IPS-18a (cell line): ENCODE data around the gene PLA2R1.

Experiments
- H3K27ac ChIP-seq: one replicate; pipeline ENCODE4 v1.5.1; 2013; ENCODE audit warnings: low read length
- H3K27me3 ChIP-seq: one replicate; pipeline ENCODE4 v1.6.1; 2013; ENCODE audit warnings: mild to moderate bottlenecking, low read length; ENCODE audit not compliant: control insufficient read depth, insufficient read depth
- H3K36me3 ChIP-seq: one replicate; pipeline ENCODE4 v1.6.1; 2013; ENCODE audit warnings: low read depth, low read length; ENCODE audit not compliant: control insufficient read depth
- H3K4me1 ChIP-seq: one replicate; pipeline ENCODE4 v1.6.1; 2013; ENCODE audit warnings: low read depth, low read length; ENCODE audit not compliant: control insufficient read depth
- H3K4me3 ChIP-seq: one replicate; pipeline ENCODE4 v1.5.1; 2013; ENCODE audit warnings: low read length
- H3K9ac ChIP-seq: one replicate; pipeline ENCODE4 v1.6.1; 2013; ENCODE audit warnings: mild to moderate bottlenecking, low read length, moderate library complexity
- H3K9me3 ChIP-seq: one replicate; pipeline ENCODE4 v1.6.1; 2013; ENCODE audit warnings: low read depth, low read length; ENCODE audit not compliant: control insufficient read depth

PLA2R1 gene

GRCh38 chr2:160062292-160063005 is at the start of gene PLA2R1:
PLA2R1 (minus strand) TSS chr2:160062615; CDS start chr2:160062403, 212 bp downstream.
- Histone ChIP-seq H3K4me1 (peaks cover 8% of the 10 kb centered on the region), H3K27me3 (peaks cover 37% of the 10 kb centered on the region), H3K36me3 (no peaks in the 10 kb centered on the region), H3K9ac (peak within 1 kb of the TSS; percentile 23), H3K9me3 (peaks cover 3% of the 10 kb centered on the region), H3K27ac (no peak within 1 kb of the TSS), H3K4me3 (peak within 1 kb of the TSS; percentile 77)

GRCh38 chr2:160110674-160111239 is 48.3 kb upstream of the PLA2R1 start:
- H3K36me3 ChIP-seq = no peaks in the 10 kb centered on the region
- no peaks in the 10 kb centered on the region for H3K4me1 ChIP-seq
- H3K4me3 ChIP-seq = no peak overlapping the region
- no peak overlapping the region for H3K9ac ChIP-seq
- H3K27ac ChIP-seq = no peak overlapping the region
- no peaks in the 10 kb centered on the region for H3K9me3 ChIP-seq
- no peaks in the 10 kb centered on the region for H3K27me3 ChIP-seq

GRCh38 chr2:160109939-160110673 is 47.7 kb upstream of the PLA2R1 start:
- no peaks in the 10 kb centered on the region for H3K27me3 ChIP-seq
- no peak overlapping the region for H3K4me3 ChIP-seq
- no peak overlapping the region for H3K27ac ChIP-seq
- no peak overlapping the region for H3K9ac ChIP-seq
- no peaks in the 10 kb centered on the region for H3K36me3 ChIP-seq
- H3K9me3 ChIP-seq = no peaks in the 10 kb centered on the region
- no peaks in the 10 kb centered on the region for H3K4me1 ChIP-seq

- H3K27ac ChIP-seq = no peak overlapping the region
Measured at GRCh38 chr2:160109243-160109642, 46.8 kb upstream of the PLA2R1 start.

GRCh38 chr2:160108646-160109045 is 46.2 kb upstream of the PLA2R1 start:
- Histone ChIP-seq H3K4me3 (no peak overlapping the region), H3K4me1 (no peaks in the 10 kb centered on the region), H3K9ac (no peak overlapping the region), H3K9me3 (no peaks in the 10 kb centered on the region), H3K27ac (no peak overlapping the region), H3K27me3 (no peaks in the 10 kb centered on the region), H3K36me3 (no peaks in the 10 kb centered on the region)

More at GRCh38 chr2:160109243-160109642, 46.8 kb upstream of the PLA2R1 start:
- Histone ChIP-seq H3K4me1 (no peaks in the 10 kb centered on the region), H3K36me3 (no peaks in the 10 kb centered on the region), H3K27me3 (no peaks in the 10 kb centered on the region), H3K9ac (no peak overlapping the region), H3K9me3 (no peaks in the 10 kb centered on the region), H3K4me3 (no peak overlapping the region)

- no peaks in the 10 kb centered on the region for H3K4me1 ChIP-seq
- H3K27me3 ChIP-seq = no peaks in the 10 kb centered on the region
- H3K9ac ChIP-seq = no peak overlapping the region
- no peaks in the 10 kb centered on the region for H3K9me3 ChIP-seq
- H3K27ac ChIP-seq = no peak overlapping the region
- no peaks in the 10 kb centered on the region for H3K36me3 ChIP-seq
- H3K4me3 ChIP-seq = no peak overlapping the region
Measured at GRCh38 chr2:160105366-160105765, 43.0 kb upstream of the PLA2R1 start.

GRCh38 chr2:160104115-160104514 is 41.7 kb upstream of the PLA2R1 start:
- H3K27ac ChIP-seq = no peak overlapping the region
- no peaks in the 10 kb centered on the region for H3K9me3 ChIP-seq
- H3K36me3 ChIP-seq = no peaks in the 10 kb centered on the region
- no peaks in the 10 kb centered on the region for H3K27me3 ChIP-seq
- no peaks in the 10 kb centered on the region for H3K4me1 ChIP-seq
- H3K9ac ChIP-seq = no peak overlapping the region
- no peak overlapping the region for H3K4me3 ChIP-seq

- H3K9me3 ChIP-seq = peaks cover 16% of the 10 kb centered on the region
- no peak overlapping the region for H3K27ac ChIP-seq
- no peaks in the 10 kb centered on the region for H3K36me3 ChIP-seq
- no peak overlapping the region for H3K9ac ChIP-seq
- no peaks in the 10 kb centered on the region for H3K27me3 ChIP-seq
- no peak overlapping the region for H3K4me3 ChIP-seq
- no peaks in the 10 kb centered on the region for H3K4me1 ChIP-seq
Measured at GRCh38 chr2:160097326-160097725, 34.9 kb upstream of the PLA2R1 start.

GRCh38 chr2:160096409-160096808 is 34.0 kb upstream of the PLA2R1 start:
- no peaks in the 10 kb centered on the region for H3K27me3 ChIP-seq
- peaks cover 17% of the 10 kb centered on the region for H3K9me3 ChIP-seq
- no peaks in the 10 kb centered on the region for H3K36me3 ChIP-seq
- H3K27ac ChIP-seq = no peak overlapping the region
- no peaks in the 10 kb centered on the region for H3K4me1 ChIP-seq
- no peak overlapping the region for H3K9ac ChIP-seq
- H3K4me3 ChIP-seq = no peak overlapping the region

- no peaks in the 10 kb centered on the region for H3K4me1 ChIP-seq
- no peaks in the 10 kb centered on the region for H3K36me3 ChIP-seq
- H3K9me3 ChIP-seq = peaks cover 34% of the 10 kb centered on the region
- H3K27me3 ChIP-seq = no peaks in the 10 kb centered on the region
- no peak overlapping the region for H3K4me3 ChIP-seq
- no peak overlapping the region for H3K9ac ChIP-seq
- H3K27ac ChIP-seq = no peak overlapping the region
Measured at GRCh38 chr2:160092445-160092844, 30.0 kb upstream of the PLA2R1 start.

GRCh38 chr2:160091381-160091780 is 29.0 kb upstream of the PLA2R1 start:
- H3K4me1 ChIP-seq = no peaks in the 10 kb centered on the region
- no peak overlapping the region for H3K4me3 ChIP-seq
- no peak overlapping the region for H3K9ac ChIP-seq
- H3K9me3 ChIP-seq = peaks cover 44% of the 10 kb centered on the region
- no peak overlapping the region for H3K27ac ChIP-seq
- no peaks in the 10 kb centered on the region for H3K36me3 ChIP-seq
- no peaks in the 10 kb centered on the region for H3K27me3 ChIP-seq
